Measurements from ENCODE around the gene GABBR2. TPM values are rescaled to one million over a fixed set of nuclear protein-coding genes. Genes with fewer than 3 reads are reported as not detected.

GABBR2 gene
- total and polyA plus RNA-seq, 2 of the 8 experiments (the other 6 are each of a cell fraction or from before 2014, with no cell fraction given), result 0.50 to 1.2 TPM

- peaks cover 14 to 18% of the 10 kb centered on the region in 2 experiments for H3K9me3 ChIP-seq (ENCODE audit: insufficient read depth in 2 of 2, low read depth in 1 of 2, low read length in 1 of 2)
- FAIRE-seq, result no peak
- no peak overlapping the region for H3K4ac ChIP-seq (replicated peaks; ENCODE audit: insufficient read length, low read depth, low read length)
- H2BK5ac ChIP-seq (ENCODE audit: low read depth, low read length), result no peak overlapping the region
- H3K79me1 ChIP-seq (ENCODE audit: low read depth, low read length), result no peaks in the 10 kb centered on the region
- no peak for TF ChIP-seq MAX (IDR thresholded peaks at IDR 0.05)
- no peak for TF ChIP-seq SAP30 (IDR thresholded peaks at IDR 0.05; ENCODE audit: insufficient read depth, insufficient replicate concordance, low read length)
- no peak for TF ChIP-seq KDM5A (IDR thresholded peaks at IDR 0.05; ENCODE audit: low read length)
- TF ChIP-seq SUZ12 (IDR thresholded peaks at IDR 0.05; ENCODE audit: low read length), result no peak
- TF ChIP-seq SP2 (IDR thresholded peaks at IDR 0.05; ENCODE audit: low read length), result no peak
- TF ChIP-seq CHD1 (IDR thresholded peaks at IDR 0.05; ENCODE audit: low read depth, low read length), result no peak
- no peak for TF ChIP-seq TBP (IDR thresholded peaks at IDR 0.05; ENCODE audit: low read depth, low read length)
- H3K56ac ChIP-seq (replicated peaks; ENCODE audit: insufficient read length, low read depth, low read length), result no peak overlapping the region
- no peak overlapping the region for H4K91ac ChIP-seq (replicated peaks; ENCODE audit: insufficient read length, low read length)
- WGBS, 2 experiments (ENCODE audit: extremely low coverage in 1 of 2, insufficient coverage in 1 of 2, insufficient read length in 1 of 2, insufficient replicate concordance in 2 of 2, low coverage in 1 of 2, low lambda C conversion rate in 2 of 2, missing lambda C conversion rate in 1 of 2), result 100% methylated on average over 1 of the region's 1 CpG; no CpG with 5 or more reads in 1 of the 2 experiments
- no peak overlapping the region for H3K18ac ChIP-seq (ENCODE audit: extremely low read depth, low read length)
- H3K14ac ChIP-seq (ENCODE audit: insufficient read length), result no peak overlapping the region
- H2AK5ac ChIP-seq (ENCODE audit: low read depth, low read length), result no peak overlapping the region
- H3K4me3 ChIP-seq (ENCODE audit: extremely low read depth in 1 of 4, insufficient read depth in 2 of 4, low read depth in 3 of 4, low read length in 4 of 4), result no peak overlapping the region
- no peak overlapping the region for H2BK12ac ChIP-seq (ENCODE audit: low read depth, low read length)
- H3K79me2 ChIP-seq (ENCODE audit: control insufficient read depth in 1 of 2, insufficient read depth in 2 of 2, low read length in 2 of 2), result no peaks in the 10 kb centered on the region
- no peaks in the 10 kb centered on the region for H3K36me3 ChIP-seq (ENCODE audit: control insufficient read depth in 2 of 4, insufficient read depth in 4 of 4, low read length in 3 of 4)
- H4K5ac ChIP-seq (ENCODE audit: insufficient read length, low read depth, low read length), result no peak overlapping the region
- H2AFZ ChIP-seq (ENCODE audit: low read length), result no peak overlapping the region
- no peak overlapping the region for H3K23ac ChIP-seq (ENCODE audit: insufficient read length)
- no peaks in the 10 kb centered on the region; a peak in 1 of 7 replicates for H3K4me1 ChIP-seq (replicated peaks in 1 of 4; ENCODE audit: control insufficient read depth in 3 of 4, insufficient read depth in 4 of 4, low read length in 3 of 4)
- no peak overlapping the region for H3K27ac ChIP-seq (ENCODE audit: low read depth, low read length)
- POLR2A ChIA-PET (ENCODE audit: partially characterized antibody), result no interaction called here
- H3K23me2 ChIP-seq (ENCODE audit: low read depth, low read length), result peaks cover 2% of the 10 kb centered on the region; the same call in 1 of the 2 replicates
- no peak overlapping the region for H3K4me2 ChIP-seq (ENCODE audit: insufficient read depth in 1 of 2, low read depth in 2 of 2, low read length in 2 of 2)
- no peak overlapping the region for H2BK15ac ChIP-seq (ENCODE audit: low read length)
- no peak overlapping the region for H2BK20ac ChIP-seq (ENCODE audit: low read length)
- no peak for DNase-seq (ENCODE audit: low read depth in 1 of 2, low spot score in 2 of 2)
- no peak overlapping the region for H4K8ac ChIP-seq (ENCODE audit: extremely low read depth, insufficient read depth, low read length)
- no peaks in the 10 kb centered on the region for H3K27me3 ChIP-seq (replicated peaks in 1 of 4; ENCODE audit: control insufficient read depth in 3 of 4, extremely low read depth in 1 of 4, insufficient read depth in 3 of 4, low read length in 3 of 4)
- CTCF ChIA-PET (ENCODE audit: partially characterized antibody), result interaction anchor here (0.7 to 2.8 kb wide), 7 partner anchors 9 to 92 kb away, joined by 3 to 12 read pairs (median 7); no protein-coding TSS in a partner anchor
- H3K9ac ChIP-seq (replicated peaks in 1 of 4; ENCODE audit: extremely low read depth in 1 of 4, low read depth in 3 of 4, low read length in 3 of 4), result no peak overlapping the region
- H4K20me1 ChIP-seq (replicated peaks in 1 of 2; ENCODE audit: control insufficient read depth in 1 of 2, insufficient read depth in 2 of 2, low read length in 2 of 2), result no peaks in the 10 kb centered on the region
- H2BK120ac ChIP-seq (replicated peaks; ENCODE audit: low read depth, low read length), result no peak overlapping the region
These were observed 343.0 kb downstream of the GABBR2 start for GRCh38 chr9:98365781-98366180.

Measured in H1 (cell line).